MM.1S (cell line): Measurements from ENCODE around the gene PI4KA.
"Not testable (repeated sequence)": the region's sequence is repeated elsewhere in the genome, so short reads cannot be mapped to it uniquely, and the experiment has no call there.

Experiments
- DNase-seq: peaks from one replicate; pipeline ENCODE4 v3.0.0-alpha.2; 2015
- H2AFZ ChIP-seq: fragments of 300-600 bp; sonication (generic); 2 replicates; pipeline ENCODE4 v1.6.0; 2016; ENCODE audit warnings: antibody characterized with exemption, low read length
- H3F3A ChIP-seq: fragments of 300-600 bp; sonication (generic); 2 replicates; pipeline ENCODE4 v1.6.1; 2016; ENCODE audit warnings: mild to moderate bottlenecking, antibody characterized with exemption, low read length, moderate library complexity, mixed read lengths; ENCODE audit not compliant: insufficient read depth
- H3K27ac ChIP-seq: fragments of 300-600 bp; sonication (generic); 2 replicates; pipeline ENCODE4 v1.5.1; 2016; ENCODE audit warnings: mild to moderate bottlenecking, low read length
- H3K27me3 ChIP-seq: fragments of 300-600 bp; sonication (generic); replicated peaks from 2 replicates; pipeline ENCODE4 v1.6.0; 2016; ENCODE audit warnings: low read length; ENCODE audit not compliant: insufficient read depth
- H3K36me3 ChIP-seq: fragments of 300-600 bp; sonication (generic); replicated peaks from 2 replicates; pipeline ENCODE4 v1.6.1; 2016; ENCODE audit warnings: mild to moderate bottlenecking, low read length, mixed read lengths; ENCODE audit not compliant: insufficient read depth
- H3K4me1 ChIP-seq: fragments of 300-600 bp; sonication (generic); 2 replicates; pipeline ENCODE4 v1.6.1; 2016; ENCODE audit warnings: low read length, mixed read lengths
- H3K4me2 ChIP-seq: fragments of 300-600 bp; sonication (generic); 2 replicates; pipeline ENCODE4 v1.6.0; 2016; ENCODE audit warnings: low read depth, low read length
- H3K4me3 ChIP-seq: fragments of 300-600 bp; sonication (generic); 2 replicates; pipeline ENCODE4 v1.5.1; 2016; ENCODE audit warnings: low read length, mixed read lengths
- H3K79me2 ChIP-seq: fragments of 300-600 bp; sonication (generic); 2 replicates; pipeline ENCODE4 v1.6.1; 2016; ENCODE audit warnings: mixed run types, low read length, mixed read lengths
- H3K9ac ChIP-seq: fragments of 300-600 bp; sonication (generic); 2 replicates; pipeline ENCODE4 v1.6.1; 2016; ENCODE audit warnings: low read length, mixed read lengths
- H3K9me2 ChIP-seq: fragments of 300-600 bp; sonication (generic); replicated peaks from 2 replicates; pipeline ENCODE4 v1.6.1; 2016; ENCODE audit warnings: mild to moderate bottlenecking, low read length, mixed read lengths; ENCODE audit not compliant: insufficient read depth
- H3K9me3 ChIP-seq: fragments of 300-600 bp; sonication (generic); replicated peaks from 2 replicates; pipeline ENCODE4 v1.6.1; 2016; ENCODE audit warnings: mild to moderate bottlenecking, low read length, mixed read lengths; ENCODE audit not compliant: insufficient read depth
- H4K20me1 ChIP-seq: fragments of 300-600 bp; sonication (generic); 2 replicates; pipeline ENCODE4 v1.6.1; 2016; ENCODE audit warnings: mild to moderate bottlenecking, low read length, moderate library complexity, mixed read lengths; ENCODE audit not compliant: insufficient read depth
- EZH2 ChIP-seq: fragments of 300-600 bp; sonication (generic); optimal IDR thresholded peaks from 2 replicates; pipeline ENCODE3; 2017; ENCODE audit warnings: low read depth, mild to moderate bottlenecking, antibody characterized with exemption, low read length, mixed read lengths
- EZH2phosphoT487 ChIP-seq: fragments of 300-600 bp; sonication (generic); IDR thresholded peaks from 2 replicates; pipeline ENCODE4 v1.6.1; 2018; ENCODE audit warnings: antibody characterized with exemption, low read length
- TF ChIP-seq, protein P1 (sequence below): fragments of 300-600 bp; sonication (generic); IDR thresholded peaks from 2 replicates; pipeline ENCODE4 v1.5.1; 2016; ENCODE audit warnings: antibody characterized with exemption, low read length, mixed read lengths

PI4KA gene

GRCh38 chr22:20721409-20722218 lies 137.0 kb downstream of the PI4KA start:
- H3K27me3 ChIP-seq: no peaks in the 10 kb centered on the region
- H3K79me2 ChIP-seq: no peaks in the 10 kb centered on the region
- H3K4me2 ChIP-seq: no peak overlapping the region
- no peaks in the 10 kb centered on the region for H3K9me3 ChIP-seq
- no peaks in the 10 kb centered on the region for H3K36me3 ChIP-seq
- no peak overlapping the region for H3K9ac ChIP-seq
- H3K9me2 ChIP-seq: no peaks in the 10 kb centered on the region
- DNase-seq: no peak
- H3K27ac ChIP-seq: no peak overlapping the region
- no peak overlapping the region for H3K4me3 ChIP-seq
- no peaks in the 10 kb centered on the region for H3K4me1 ChIP-seq
- TF ChIP-seq EZH2 (no peak), EZH2phosphoT487 (no peak)
- TF ChIP-seq, protein P1, sequence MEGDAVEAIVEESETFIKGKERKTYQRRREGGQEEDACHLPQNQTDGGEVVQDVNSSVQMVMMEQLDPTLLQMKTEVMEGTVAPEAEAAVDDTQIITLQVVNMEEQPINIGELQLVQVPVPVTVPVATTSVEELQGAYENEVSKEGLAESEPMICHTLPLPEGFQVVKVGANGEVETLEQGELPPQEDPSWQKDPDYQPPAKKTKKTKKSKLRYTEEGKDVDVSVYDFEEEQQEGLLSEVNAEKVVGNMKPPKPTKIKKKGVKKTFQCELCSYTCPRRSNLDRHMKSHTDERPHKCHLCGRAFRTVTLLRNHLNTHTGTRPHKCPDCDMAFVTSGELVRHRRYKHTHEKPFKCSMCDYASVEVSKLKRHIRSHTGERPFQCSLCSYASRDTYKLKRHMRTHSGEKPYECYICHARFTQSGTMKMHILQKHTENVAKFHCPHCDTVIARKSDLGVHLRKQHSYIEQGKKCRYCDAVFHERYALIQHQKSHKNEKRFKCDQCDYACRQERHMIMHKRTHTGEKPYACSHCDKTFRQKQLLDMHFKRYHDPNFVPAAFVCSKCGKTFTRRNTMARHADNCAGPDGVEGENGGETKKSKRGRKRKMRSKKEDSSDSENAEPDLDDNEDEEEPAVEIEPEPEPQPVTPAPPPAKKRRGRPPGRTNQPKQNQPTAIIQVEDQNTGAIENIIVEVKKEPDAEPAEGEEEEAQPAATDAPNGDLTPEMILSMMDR: no peak
- H2AFZ ChIP-seq: no peak overlapping the region
- no peaks in the 10 kb centered on the region for H3F3A ChIP-seq
- no peaks in the 10 kb centered on the region for H4K20me1 ChIP-seq

DNA sequence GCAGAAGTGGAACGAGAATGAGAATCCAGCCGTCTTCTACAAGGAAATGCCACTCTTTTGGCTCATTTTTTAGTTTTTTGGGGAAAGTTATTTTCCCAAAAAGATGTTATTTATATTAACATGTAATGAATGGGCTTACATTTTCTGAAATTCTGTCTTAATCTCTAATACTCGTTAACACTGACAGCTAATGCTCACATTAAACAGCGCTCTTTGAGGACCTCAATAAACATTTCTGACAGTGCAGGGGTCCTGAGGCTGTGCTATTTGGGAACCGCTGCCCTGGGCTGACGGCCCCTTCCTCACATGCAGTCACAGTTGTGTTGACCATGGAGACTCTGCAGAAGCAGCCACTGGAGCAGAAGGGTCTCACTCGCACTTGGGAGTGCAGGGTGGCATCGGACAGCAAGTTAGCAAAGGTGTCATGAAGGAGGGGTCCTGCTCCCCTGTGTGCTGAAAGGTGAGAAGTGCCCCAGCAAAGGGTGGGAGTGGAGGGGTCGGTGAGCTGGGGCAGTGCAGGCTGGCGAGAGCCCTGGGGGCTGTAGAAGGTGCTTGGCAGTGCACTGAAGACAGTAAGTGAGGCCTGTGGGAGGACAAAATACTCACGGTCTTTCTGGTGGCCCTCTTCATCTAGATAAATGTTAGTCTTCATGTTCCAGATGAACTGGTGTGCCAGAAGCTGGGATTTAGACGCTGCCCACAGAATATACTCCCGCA lies 137.8 kb downstream of the PI4KA start:
- Histone ChIP-seq H3K4me1 (no peaks in the 10 kb centered on the region), H4K20me1 (no peaks in the 10 kb centered on the region), H3K4me2 (no peak overlapping the region), H2AFZ (no peak overlapping the region), H3K9me3 (no peaks in the 10 kb centered on the region), H3K9ac (no peak overlapping the region), H3F3A (no peaks in the 10 kb centered on the region), H3K4me3 (no peak overlapping the region), H3K36me3 (no peaks in the 10 kb centered on the region), H3K79me2 (no peaks in the 10 kb centered on the region), H3K9me2 (no peaks in the 10 kb centered on the region), H3K27ac (no peak overlapping the region), H3K27me3 (no peaks in the 10 kb centered on the region)
- TF ChIP-seq EZH2 (no peak), EZH2phosphoT487 (no peak)
- TF ChIP-seq, protein P1: no peak
- no peak for DNase-seq

GRCh38 chr22:20718727-20719126 lies 139.9 kb downstream of the PI4KA start:
- DNase-seq, H3K4me3 ChIP-seq, H3K27ac ChIP-seq, H2AFZ ChIP-seq, H3K4me1 ChIP-seq, H3F3A ChIP-seq, H3K36me3 ChIP-seq, H3K9me3 ChIP-seq, H3K4me2 ChIP-seq, H3K27me3 ChIP-seq, H3K9me2 ChIP-seq, H3K79me2 ChIP-seq, H4K20me1 ChIP-seq, H3K9ac ChIP-seq: not testable (repeated sequence)

- H3K27ac ChIP-seq, H3K9ac ChIP-seq, H4K20me1 ChIP-seq, H3K36me3 ChIP-seq, H3K9me2 ChIP-seq, H3K4me1 ChIP-seq, H3K27me3 ChIP-seq, H3K4me2 ChIP-seq, H3K4me3 ChIP-seq, H3F3A ChIP-seq, H3K9me3 ChIP-seq, H3K79me2 ChIP-seq, H2AFZ ChIP-seq, DNase-seq: not testable (repeated sequence)
Measured at GRCh38 chr22:20717981-20718380, 140.6 kb downstream of the PI4KA start.

- not testable (repeated sequence) for H3K9me3 ChIP-seq, H3K4me2 ChIP-seq, H3K4me3 ChIP-seq, H3K9ac ChIP-seq, H3K4me1 ChIP-seq, H4K20me1 ChIP-seq, H2AFZ ChIP-seq, H3K79me2 ChIP-seq, DNase-seq, H3F3A ChIP-seq, H3K9me2 ChIP-seq, H3K27me3 ChIP-seq, H3K36me3 ChIP-seq, H3K27ac ChIP-seq
Measured at GRCh38 chr22:20717213-20717866, 141.3 kb downstream of the PI4KA start.

- H3K4me2 ChIP-seq, H3K79me2 ChIP-seq, H2AFZ ChIP-seq, H4K20me1 ChIP-seq, H3K9me3 ChIP-seq, H3K36me3 ChIP-seq, DNase-seq, H3K9me2 ChIP-seq, H3K9ac ChIP-seq, H3F3A ChIP-seq, H3K4me3 ChIP-seq, H3K27me3 ChIP-seq, H3K27ac ChIP-seq, H3K4me1 ChIP-seq: not testable (repeated sequence)
Measured at GRCh38 chr22:20713116-20713515, 145.5 kb downstream of the PI4KA start.
